ENCODE data around the gene RNF169.

DNA sequence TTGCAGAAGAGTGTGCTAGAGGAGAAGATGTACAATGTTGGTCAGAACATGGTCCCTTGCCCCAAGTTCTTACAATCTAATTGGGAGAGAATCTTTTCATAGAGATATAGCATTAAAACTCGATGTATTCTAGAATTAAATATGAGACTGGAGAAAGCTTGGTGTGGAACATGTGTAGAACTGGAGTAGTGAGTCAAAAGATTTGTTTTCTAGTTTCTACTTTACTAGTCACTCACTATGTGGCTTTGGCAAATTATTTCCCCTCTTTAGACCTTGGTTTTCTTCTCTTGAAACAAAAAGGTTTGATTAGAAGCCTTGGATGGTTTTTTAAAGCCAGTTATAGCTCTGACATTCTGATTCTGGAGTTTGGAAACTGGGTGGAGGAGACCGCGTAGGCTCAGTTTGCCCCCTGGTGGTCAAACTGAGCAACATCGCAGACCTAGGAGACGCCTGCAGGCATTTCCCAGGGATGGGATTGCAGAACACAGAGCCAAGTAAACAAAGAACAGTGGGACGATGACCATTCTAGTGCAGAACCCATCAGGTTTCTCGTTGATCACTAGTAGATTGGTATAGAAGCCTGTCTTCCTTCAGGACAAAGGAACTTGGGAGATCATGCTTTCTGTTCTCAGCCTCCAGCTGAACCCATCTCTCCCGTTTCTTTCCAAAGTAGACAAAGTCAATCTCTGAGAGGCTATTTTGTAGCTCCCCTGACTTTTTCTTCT, 8.9 kb upstream of the RNF169 start:
- TF ChIP-seq POLR2AphosphoS5 (IDR thresholded peaks at IDR 0.05; ENCODE audit: insufficient read depth in 1 of 2, low read depth in 1 of 2), result no peak
- TF ChIP-seq CTCF (IDR thresholded peaks at IDR 0.05), result peak; percentile 25 to 76 (median 67)
